Fibroblast of villous mesenchyme (primary cell): Measurements from ENCODE around the gene PSMC4. TPM values are rescaled to one million over a fixed set of nuclear protein-coding genes. Genes with fewer than 3 reads are reported as not detected.
"Not testable (repeated sequence)": the region's sequence is repeated elsewhere in the genome, so short reads cannot be mapped to it uniquely, and the experiment has no call there.

Experiments
- DNase-seq: peaks from one replicate; pipeline ENCODE4 v3.0.0-alpha.2; 2010; ENCODE audit warnings: low read depth
- H3K4me3 ChIP-seq: 2 replicates; pipeline ENCODE4 v1.5.1; 2011; ENCODE audit warnings: low read depth, mild to moderate bottlenecking, low read length
- CTCF ChIP-seq: IDR thresholded peaks from 2 replicates; pipeline ENCODE4 v1.5.1; 2012; ENCODE audit warnings: low read depth, mild to moderate bottlenecking, low read length; ENCODE audit not compliant: insufficient read depth
- total RNA-seq: library from RNA; depleted of rRNA; stranded (reverse); fragments of >200 nt; gene quantifications from 2 replicates; pipeline ENCODE4 v1.2.3, GENCODE V29; 2012

PSMC4 gene
- total RNA-seq, 1 donor, result 106 TPM

- H3K4me3 ChIP-seq, result no peak overlapping the region
- no peak for DNase-seq
- TF ChIP-seq CTCF, result no peak
Observed at GRCh38 chr19:39953915-39954314, 17.1 kb upstream of the PSMC4 start.

DNA sequence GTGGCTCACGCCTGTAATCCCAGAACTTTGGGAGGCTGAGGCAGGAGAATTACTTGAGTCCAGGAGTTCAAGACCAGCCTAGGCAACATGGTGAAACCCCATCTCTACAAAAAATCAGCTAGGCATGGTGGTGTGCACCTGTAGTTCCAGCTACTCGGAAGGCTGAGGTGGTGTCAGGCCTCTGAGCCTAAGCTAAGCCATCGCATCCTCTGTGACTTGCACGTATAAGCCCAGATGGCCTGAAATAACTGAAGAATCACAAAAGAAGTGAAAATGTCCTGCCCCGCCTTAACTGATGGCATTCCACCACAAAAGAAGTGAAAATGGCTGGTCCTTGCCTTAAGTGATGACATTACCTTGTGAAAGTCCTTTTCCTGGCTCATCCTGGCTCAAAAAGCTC, 13.1 kb upstream of the PSMC4 start:
- H3K4me3 ChIP-seq, DNase-seq: not testable (repeated sequence)

DNA sequence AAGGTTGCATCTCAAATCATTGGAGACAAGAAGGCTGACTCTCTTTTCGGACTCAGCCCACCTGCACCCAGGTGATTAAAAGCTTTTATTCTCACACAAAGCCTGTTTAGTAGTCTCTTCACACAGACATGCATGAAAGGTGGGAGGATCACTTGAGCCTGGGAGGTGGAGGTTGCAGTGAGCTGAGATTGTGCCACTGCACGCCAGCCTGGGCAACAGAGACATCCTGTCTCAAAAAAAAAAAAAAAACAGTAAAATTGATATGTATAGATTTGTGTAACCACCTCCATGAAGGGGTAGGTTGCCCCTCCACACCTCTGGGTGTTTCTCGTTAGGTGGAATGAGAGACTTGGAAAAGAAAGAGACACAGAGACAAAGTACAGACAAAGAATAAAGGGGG, 12.0 kb upstream of the PSMC4 start:
- not testable (repeated sequence) for H3K4me3 ChIP-seq, DNase-seq

DNA sequence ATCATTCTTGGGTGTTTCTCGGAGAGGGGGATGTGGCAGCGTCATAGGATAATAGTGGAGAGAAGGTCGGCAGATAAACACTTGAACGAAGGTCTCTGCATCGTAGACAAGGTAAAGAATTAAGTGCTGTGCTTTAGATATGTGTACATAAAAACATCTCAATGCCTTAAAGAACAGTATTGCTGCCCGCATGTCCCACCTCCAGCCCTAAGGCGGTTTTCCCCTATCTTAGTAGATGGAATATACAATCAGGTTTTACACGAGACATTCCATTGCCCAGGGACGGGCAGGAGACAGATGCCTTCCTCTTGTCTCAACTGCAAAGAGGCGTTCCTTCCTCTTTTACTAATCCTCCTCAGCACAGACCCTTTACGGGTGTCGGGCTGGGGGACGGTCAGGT, 11.6 kb upstream of the PSMC4 start:
- not testable (repeated sequence) for H3K4me3 ChIP-seq, DNase-seq

DNA sequence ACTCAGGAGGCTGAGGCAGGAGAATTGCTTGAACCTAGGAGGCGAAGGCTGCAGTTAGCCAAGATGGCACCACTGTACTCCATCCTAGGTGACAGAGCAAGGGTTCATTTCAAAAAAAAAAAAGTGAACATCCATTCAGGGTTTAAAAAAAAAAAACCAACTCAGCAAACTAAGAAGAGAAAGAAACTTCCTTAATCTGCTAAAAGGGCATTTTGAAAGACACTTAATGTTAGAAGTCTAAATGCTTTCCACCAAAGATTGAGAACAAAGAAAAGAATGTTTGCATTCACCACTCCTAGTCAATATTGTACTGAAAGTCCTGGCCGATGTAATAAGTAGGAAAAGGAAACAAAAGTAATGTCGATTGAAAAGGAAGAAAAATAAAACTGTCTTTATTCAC, 7.1 kb upstream of the PSMC4 start:
- no peak overlapping the region for H3K4me3 ChIP-seq
- DNase-seq, result no peak
- no peak for TF ChIP-seq CTCF

- no peak for DNase-seq
- no peak for TF ChIP-seq CTCF
- no peak overlapping the region for H3K4me3 ChIP-seq
Observed at GRCh38 chr19:39966617-39967016, 4.3 kb upstream of the PSMC4 start.

GRCh38 chr19:39967561-39967960, 3.4 kb upstream of the PSMC4 start:
- no peak overlapping the region for H3K4me3 ChIP-seq
- no peak for DNase-seq
- no peak for TF ChIP-seq CTCF

GRCh38 chr19:39968789-39969188, 2.2 kb upstream of the PSMC4 start:
- H3K4me3 ChIP-seq, result no peak overlapping the region
- no peak for TF ChIP-seq CTCF
- no peak for DNase-seq

DNA sequence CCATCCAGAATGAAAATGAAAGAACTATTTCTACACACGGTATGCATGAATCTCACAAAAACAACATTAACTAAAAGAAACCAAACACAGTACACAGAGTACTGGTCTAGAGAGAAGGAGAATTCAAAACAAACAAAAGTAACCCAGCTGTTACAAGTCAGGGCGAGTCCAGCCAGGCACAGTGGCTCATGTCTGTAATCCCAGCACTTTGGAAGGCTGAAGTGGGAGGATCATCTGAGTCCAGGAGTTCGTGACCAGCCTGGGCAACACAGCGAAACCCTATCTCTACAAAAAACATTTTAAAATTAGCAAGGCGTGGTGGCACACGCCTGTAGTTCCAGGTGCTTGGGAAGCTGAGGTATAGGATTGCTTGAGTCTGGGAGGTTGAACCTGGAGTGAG, 1.7 kb upstream of the PSMC4 start:
- no peak for TF ChIP-seq CTCF
- DNase-seq, result peak; percentile 42
- no peak overlapping the region for H3K4me3 ChIP-seq
